ENCODE measurements around the gene PNMA8B.

Gene PNMA8B

DNA sequence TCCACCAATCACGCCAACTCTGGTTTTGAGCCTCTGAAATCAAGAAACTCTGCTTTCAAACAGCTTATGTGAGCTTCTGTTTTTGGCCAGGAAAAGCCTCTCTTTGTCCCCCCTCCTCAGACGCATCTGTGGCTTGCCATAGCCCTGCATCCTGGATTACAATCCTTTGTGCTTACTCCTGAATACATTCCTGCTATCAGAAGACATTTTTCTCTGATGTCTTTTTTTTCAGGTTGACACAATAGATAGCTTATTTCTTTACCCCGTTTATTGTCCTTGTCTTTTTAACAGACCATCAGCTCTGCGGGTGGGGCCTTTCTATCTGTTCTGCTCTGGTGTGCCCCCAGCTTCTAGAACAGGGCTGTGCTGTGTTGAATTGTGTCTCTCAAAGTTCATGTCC is 11.0 kb downstream of the PNMA8B start:
- no peak for ATAC-seq
- no peak for TF ChIP-seq POU6F1 (CRISPR knock-in tag; IDR thresholded peaks at IDR 0.05; ENCODE audit: borderline replicate concordance, low read depth)
- no peak for TF ChIP-seq OSR1 (CRISPR knock-in tag; IDR thresholded peaks at IDR 0.05)
- no peak for TF ChIP-seq ZNF565 (CRISPR knock-in tag; conservative IDR thresholded peaks at IDR 0.05; ENCODE audit: low read depth)
- TF ChIP-seq ZNF8 (CRISPR knock-in tag; IDR thresholded peaks at IDR 0.05), result no peak
- no peak for TF ChIP-seq BACH2 (CRISPR knock-in tag; IDR thresholded peaks at IDR 0.05; ENCODE audit: borderline replicate concordance)
- TF ChIP-seq, protein P1, sequence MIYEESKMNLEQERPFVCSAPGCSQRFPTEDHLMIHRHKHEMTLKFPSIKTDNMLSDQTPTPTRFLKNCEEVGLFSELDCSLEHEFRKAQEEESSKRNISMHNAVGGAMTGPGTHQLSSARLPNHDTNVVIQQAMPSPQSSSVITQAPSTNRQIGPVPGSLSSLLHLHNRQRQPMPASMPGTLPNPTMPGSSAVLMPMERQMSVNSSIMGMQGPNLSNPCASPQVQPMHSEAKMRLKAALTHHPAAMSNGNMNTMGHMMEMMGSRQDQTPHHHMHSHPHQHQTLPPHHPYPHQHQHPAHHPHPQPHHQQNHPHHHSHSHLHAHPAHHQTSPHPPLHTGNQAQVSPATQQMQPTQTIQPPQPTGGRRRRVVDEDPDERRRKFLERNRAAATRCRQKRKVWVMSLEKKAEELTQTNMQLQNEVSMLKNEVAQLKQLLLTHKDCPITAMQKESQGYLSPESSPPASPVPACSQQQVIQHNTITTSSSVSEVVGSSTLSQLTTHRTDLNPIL (CRISPR knock-in tag; IDR thresholded peaks at IDR 0.05; ENCODE audit: low read depth), result no peak
- TF ChIP-seq, protein P2, sequence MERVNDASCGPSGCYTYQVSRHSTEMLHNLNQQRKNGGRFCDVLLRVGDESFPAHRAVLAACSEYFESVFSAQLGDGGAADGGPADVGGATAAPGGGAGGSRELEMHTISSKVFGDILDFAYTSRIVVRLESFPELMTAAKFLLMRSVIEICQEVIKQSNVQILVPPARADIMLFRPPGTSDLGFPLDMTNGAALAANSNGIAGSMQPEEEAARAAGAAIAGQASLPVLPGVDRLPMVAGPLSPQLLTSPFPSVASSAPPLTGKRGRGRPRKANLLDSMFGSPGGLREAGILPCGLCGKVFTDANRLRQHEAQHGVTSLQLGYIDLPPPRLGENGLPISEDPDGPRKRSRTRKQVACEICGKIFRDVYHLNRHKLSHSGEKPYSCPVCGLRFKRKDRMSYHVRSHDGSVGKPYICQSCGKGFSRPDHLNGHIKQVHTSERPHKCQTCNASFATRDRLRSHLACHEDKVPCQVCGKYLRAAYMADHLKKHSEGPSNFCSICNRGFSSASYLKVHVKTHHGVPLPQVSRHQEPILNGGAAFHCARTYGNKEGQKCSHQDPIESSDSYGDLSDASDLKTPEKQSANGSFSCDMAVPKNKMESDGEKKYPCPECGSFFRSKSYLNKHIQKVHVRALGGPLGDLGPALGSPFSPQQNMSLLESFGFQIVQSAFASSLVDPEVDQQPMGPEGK (CRISPR knock-in tag; IDR thresholded peaks at IDR 0.05; ENCODE audit: borderline replicate concordance), result no peak
- no peak for TF ChIP-seq ESRRG (CRISPR knock-in tag; IDR thresholded peaks at IDR 0.05)
- no peak for TF ChIP-seq ZFP30 (CRISPR knock-in tag; IDR thresholded peaks at IDR 0.05)

- TF ChIP-seq POU6F1 (CRISPR knock-in tag; IDR thresholded peaks at IDR 0.05; ENCODE audit: borderline replicate concordance, low read depth) (no peak), PPARA (CRISPR knock-in tag; IDR thresholded peaks at IDR 0.05; ENCODE audit: borderline replicate concordance) (no peak), ZNF8 (CRISPR knock-in tag; IDR thresholded peaks at IDR 0.05) (no peak), SNAI2 (CRISPR knock-in tag; IDR thresholded peaks at IDR 0.05) (no peak), ZNF70 (CRISPR knock-in tag; IDR thresholded peaks at IDR 0.05) (no peak)
These were observed 13.0 kb downstream of the PNMA8B start for GRCh38 chr19:46482631-46483030.

GRCh38 chr19:46481947-46482346 is 13.7 kb downstream of the PNMA8B start:
- no peak for TF ChIP-seq ZNF8 (CRISPR knock-in tag; IDR thresholded peaks at IDR 0.05)
- TF ChIP-seq RARB (CRISPR knock-in tag; IDR thresholded peaks at IDR 0.05), result no peak
- TF ChIP-seq ISL1 (CRISPR knock-in tag; IDR thresholded peaks at IDR 0.05), result no peak
- TF ChIP-seq TSHZ2 (CRISPR knock-in tag; IDR thresholded peaks at IDR 0.05), result no peak
- TF ChIP-seq BACH2 (CRISPR knock-in tag; IDR thresholded peaks at IDR 0.05; ENCODE audit: borderline replicate concordance), result no peak
- TF ChIP-seq ESRRG (CRISPR knock-in tag; IDR thresholded peaks at IDR 0.05), result no peak
- TF ChIP-seq ZFP30 (CRISPR knock-in tag; IDR thresholded peaks at IDR 0.05), result no peak
- TF ChIP-seq ZNF70 (CRISPR knock-in tag; IDR thresholded peaks at IDR 0.05), result no peak
- TF ChIP-seq, protein P1 (CRISPR knock-in tag; IDR thresholded peaks at IDR 0.05; ENCODE audit: low read depth), result no peak
- no peak for TF ChIP-seq OSR1 (CRISPR knock-in tag; IDR thresholded peaks at IDR 0.05)
- TF ChIP-seq CSDC2 (CRISPR knock-in tag; IDR thresholded peaks at IDR 0.05), result no peak
- TF ChIP-seq POU6F1 (CRISPR knock-in tag; IDR thresholded peaks at IDR 0.05; ENCODE audit: borderline replicate concordance, low read depth), result no peak
- TF ChIP-seq ARNTL (CRISPR knock-in tag; IDR thresholded peaks at IDR 0.05; ENCODE audit: borderline replicate concordance, low read depth), result no peak
- TF ChIP-seq CSRNP3 (CRISPR knock-in tag; IDR thresholded peaks at IDR 0.05), result no peak
- TF ChIP-seq PPARA (CRISPR knock-in tag; IDR thresholded peaks at IDR 0.05; ENCODE audit: borderline replicate concordance), result no peak
- no peak for TF ChIP-seq ZNF565 (CRISPR knock-in tag; conservative IDR thresholded peaks at IDR 0.05; ENCODE audit: low read depth)
- ATAC-seq, result no peak

More at GRCh38 chr19:46482631-46483030, 13.0 kb downstream of the PNMA8B start:
- no peak for ATAC-seq
